OCI-M2 (cell line): Measurements from ENCODE around the gene RALGAPA2.

Source experiments
- DNase-seq: peaks from one replicate; lab custom pipeline; 2025; ENCODE audit not compliant: unreplicated experiment; lab: John Stamatoyannopoulos, UW

RALGAPA2 gene

DNA sequence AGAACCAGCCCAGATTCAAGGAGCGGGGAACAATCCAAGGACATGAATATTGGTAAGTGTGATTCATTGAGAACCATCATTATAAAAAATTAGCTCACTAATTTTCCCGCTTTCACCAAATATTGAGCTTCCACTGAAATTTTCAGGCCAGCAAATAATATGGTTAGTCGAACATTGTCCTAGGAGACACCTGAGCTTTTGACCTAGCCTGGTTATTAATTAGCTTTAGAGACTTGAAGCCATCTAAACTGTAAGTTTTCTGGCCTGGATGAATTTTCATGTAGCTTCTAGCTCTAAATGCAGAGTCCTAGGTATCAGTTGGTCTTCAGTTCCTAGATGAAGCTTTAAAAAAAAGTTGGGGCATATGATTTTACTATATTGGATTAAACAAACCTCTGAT lies 17.1 kb upstream of the RALGAPA2 start:
- no peak for DNase-seq

DNA sequence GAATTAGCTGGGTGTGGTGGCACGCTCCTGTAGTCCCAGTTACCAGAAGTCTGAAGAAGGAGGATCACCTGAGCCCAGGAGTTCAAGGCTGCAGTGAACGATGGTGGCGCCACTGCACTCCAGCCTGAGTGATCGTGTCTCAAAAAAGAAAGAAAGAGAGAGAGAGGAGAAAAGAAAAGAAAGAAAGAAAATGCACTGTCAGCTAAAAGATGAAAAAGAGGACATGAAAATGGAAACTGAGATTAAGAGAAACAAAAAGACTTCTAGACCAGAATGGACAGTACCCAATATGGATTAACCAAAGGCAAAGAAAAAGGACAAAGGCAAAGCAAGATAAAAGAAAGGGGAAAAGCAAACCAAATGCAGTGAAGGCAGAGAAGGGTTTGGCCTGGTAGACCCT lies 9.0 kb upstream of the RALGAPA2 start:
- no peak for DNase-seq

DNA sequence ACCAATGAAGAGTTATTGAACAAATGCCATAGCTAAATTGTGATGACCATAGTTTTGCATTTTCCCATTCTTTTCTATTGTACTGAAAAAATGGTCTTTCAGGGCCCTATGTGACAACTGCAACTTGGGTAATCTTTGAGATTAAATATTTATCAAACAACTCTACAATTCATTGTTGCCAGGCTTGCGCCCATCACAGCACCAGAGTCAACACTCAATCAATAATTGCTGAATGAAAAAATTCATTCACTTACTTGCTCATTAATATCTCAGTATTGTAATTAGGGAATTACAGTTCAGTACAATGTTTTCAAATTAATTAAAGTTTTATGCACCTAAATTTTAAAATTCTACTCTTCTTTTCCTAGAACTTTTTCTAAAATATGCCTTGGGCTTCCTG lies 7.7 kb upstream of the RALGAPA2 start:
- no peak for DNase-seq

DNA sequence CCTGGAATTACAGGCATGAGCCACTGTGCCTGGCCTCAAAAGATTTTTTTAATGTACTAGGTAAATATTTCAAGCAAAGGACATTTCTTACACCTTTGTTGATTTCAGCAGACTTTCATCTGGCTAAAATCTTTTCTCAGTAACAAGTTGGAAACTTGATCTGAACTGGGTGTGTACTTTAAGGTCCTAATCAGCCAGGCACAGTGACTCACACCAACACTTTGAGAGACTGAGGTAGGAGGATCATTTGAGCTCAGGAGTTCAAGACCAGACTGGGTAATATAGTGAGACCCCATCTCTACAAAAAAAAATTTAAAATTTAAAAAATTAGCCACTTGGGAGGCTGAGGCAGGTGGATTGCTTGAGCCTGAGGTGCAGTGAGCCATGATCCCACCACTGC lies 7.0 kb upstream of the RALGAPA2 start:
- no peak for DNase-seq

DNA sequence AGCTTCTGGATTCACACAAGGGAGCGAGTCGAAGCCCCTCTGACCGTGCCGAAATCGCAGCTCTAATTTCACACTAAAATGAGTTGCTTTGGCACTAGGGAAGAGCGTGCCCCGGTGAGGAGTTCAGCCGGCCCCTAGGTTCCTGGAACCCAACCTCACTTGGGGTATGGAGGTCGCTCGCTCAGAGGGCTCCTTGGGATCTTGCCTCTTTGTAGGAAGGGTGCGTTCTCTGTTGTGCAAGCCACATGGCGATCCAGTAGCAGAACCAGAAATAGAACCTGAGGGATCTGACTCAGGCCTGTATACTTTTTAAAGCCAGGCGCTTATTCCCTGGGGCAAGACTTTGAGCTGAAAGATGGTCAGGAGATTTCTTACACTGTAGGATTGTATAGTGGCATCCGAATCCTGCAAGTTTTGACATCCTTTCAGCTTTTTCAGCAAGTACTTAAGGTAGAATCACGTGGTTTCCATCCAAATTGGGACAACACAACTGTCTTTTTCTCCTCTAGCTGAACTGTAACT lies 861 bp upstream of the RALGAPA2 start:
- no peak for DNase-seq

DNA sequence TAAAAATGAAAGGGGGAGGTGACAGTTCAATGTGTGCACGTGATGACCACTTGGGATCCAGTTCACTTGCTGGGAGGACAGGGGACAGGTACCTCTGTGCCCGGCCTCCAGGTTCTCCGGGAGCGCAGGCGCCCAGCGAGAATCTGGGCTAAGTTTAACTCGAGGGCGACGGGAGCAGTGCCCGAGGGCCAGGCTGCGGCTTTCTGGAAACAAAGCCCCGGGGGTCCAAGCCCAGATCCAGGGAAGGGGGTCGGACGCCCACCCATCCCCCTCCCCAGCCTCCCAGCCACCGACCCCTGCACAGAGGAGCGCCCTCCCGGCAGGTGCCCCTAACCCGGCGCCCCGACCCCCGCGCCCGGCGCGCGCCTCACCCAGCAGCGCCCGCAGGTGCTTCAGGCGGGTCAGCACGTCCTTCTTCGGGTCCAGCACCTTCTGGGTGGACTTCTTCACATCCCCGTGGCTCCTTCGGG lies 405 bp downstream of the RALGAPA2 start:
- no peak for DNase-seq

DNA sequence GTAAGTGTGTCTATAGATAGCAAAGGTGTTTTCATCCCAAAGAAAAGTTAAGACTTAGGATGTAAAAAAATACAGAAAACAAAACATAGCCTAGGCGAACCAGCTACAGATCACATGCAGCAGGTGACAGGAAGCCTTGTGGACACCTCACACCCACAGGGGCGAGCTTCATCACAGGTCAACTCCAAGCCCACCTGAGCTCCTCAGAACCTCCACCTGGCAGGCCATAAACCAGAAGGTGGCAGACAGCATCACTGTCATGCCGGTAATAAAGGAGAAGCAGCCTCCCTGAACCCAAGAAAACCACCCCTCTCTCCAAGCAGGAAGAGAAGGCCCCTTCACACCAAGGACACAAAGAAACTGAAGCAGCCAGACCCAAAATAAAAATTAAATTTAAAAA lies 1.0 kb downstream of the RALGAPA2 start:
- DNase-seq: no peak

DNA sequence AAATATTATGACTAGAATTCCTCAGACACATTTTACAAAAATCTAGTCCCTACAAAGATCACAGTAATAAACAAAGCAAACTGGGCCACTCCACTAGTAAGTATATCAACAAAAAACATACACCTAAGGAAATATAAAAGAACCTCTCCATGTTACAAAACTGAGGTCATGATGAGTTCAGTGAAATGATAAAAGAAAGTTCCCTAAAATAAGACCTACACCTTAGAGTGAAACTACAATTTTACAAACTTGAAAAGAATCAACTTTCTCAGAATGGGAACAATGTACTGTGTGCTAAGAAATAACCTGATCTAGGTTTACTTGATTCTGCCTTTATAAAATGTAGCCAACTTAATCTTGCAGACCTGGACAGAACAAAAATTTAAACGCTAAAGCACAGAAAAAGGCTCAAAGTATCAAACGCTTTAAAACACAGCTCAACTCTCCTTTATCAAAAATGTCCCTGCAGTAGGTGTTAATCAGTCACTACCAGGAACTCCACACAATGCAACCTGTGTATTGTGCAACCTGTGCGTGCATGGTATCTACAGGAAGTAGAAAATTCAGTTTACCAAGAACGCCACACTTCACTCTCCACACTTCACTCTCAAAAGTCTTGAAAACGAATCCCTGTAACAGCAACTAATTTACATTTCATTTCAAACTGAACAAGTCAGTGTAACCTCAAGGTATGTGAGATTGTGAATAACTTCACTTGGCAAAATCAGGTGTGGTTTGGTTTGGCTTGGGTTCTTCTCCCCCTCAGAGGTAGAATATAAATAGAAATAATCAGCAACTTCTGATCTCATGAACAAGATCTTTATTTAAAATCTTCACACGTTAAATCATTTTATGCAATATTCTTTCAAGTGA lies 1.8 kb downstream of the RALGAPA2 start:
- no peak for DNase-seq

DNA sequence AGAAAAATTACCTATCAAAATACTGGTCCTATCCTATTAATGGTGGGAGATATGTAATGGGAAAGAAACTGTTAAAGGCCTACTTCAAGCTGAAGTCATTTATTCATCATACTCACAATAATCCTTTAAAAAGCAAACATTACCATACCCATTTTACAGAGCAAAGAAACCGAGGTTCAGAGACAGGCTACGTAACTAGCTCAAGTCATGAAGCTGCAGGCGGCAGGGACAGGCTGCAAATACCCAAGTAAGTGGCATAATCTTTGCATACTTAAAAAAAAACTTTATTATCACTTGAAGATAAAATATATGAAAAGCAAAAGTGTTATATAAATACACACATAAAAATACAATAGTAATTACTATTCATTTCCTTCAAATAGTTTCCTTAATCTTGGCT lies 2.6 kb downstream of the RALGAPA2 start:
- DNase-seq: no peak

DNA sequence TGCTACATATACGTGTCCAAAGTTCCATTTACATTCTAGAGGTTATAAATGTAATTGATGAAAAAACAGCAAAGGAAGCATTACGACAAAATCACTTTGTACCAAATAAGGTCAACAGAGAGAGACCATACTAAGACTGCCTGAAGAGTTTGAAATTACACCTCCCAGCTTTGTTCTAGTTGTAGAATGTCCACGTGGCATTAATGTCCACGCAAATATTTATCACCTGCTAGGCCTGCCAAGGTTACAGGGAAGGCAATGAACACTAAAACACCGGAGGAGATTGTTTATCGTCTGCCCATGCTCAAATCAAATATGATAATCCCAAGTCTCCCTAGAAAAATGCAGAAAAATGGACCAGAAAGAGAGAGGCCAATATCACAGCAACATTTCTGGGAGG lies 6.2 kb downstream of the RALGAPA2 start:
- DNase-seq: no peak

DNA sequence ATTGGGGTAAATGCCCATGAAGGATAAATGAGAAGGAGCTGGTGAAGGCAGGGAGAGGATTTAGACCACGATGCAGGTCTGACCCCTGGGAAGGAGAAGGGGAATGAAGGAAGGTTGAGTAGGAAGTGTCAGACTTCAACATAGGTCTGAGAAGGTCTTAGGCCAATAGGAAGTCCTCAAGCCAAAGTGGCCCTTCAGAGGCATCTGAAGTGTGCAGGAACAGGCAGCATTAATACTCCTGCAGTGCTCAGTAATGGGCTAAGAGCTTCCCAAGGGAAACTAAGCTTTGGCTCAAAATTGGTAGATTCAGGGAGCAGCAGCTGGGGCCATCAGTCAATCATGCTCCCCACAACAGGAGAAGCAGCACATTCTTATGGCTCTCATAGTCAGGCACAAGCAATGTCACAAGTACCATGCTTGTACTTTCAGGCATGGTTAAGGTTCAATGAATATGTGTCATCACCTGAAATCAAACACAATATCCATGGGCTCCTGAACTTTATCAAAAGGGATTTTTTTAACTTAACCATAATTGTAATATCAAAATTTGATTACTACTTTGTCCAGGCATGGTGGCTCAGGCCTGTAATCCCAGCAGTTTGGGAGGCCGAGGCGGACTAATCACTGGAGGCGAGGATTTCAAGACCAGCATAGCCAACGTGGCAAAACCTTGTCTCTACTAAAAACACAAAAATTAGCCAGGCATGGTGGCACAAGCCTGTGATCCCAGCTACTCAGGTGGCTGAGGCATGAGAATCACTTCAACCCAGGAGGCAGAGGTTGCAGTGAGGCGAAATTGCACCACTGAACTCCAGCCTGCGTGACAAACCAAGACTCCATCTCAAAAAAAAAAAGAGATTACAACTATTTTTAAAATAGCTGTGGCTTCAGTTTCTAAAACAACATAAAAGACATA lies 9.9 kb downstream of the RALGAPA2 start:
- DNase-seq: no peak

DNA sequence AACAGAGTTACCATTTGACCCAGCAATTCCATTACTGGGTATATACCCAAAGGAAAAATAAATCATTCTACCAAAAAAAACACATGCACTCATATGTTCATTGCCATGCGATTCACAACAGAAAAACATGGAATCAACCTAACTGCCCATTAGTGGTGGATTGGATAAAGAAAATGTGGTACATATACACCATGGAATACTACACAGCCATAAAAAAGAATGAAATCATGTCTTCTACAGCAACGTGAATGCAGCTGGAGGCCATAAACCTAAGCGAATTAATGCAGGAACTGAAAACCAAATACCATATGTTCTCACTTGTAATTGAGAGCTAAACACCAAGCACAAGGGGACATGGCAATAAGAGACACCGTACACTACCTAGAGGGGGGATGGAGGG lies 12.5 kb downstream of the RALGAPA2 start:
- DNase-seq: no peak

DNA sequence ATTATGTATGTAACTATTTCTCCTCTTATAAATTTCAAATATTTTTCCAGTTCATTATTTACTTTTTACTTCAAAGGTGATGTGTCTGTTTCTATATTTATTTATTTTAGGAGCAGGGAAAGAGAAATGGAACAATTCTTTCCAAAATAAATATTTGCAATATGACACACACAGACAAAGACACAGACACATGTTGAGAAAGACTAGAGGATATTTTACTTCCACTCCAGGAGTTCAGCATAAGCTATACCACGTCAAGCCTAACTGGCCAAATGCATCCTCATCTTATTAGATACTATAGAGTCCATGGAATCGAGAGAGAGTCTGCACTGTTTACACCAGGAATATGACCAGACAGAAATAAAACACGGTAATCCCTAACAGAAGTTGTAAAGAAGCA lies 13.3 kb downstream of the RALGAPA2 start:
- no peak for DNase-seq

DNA sequence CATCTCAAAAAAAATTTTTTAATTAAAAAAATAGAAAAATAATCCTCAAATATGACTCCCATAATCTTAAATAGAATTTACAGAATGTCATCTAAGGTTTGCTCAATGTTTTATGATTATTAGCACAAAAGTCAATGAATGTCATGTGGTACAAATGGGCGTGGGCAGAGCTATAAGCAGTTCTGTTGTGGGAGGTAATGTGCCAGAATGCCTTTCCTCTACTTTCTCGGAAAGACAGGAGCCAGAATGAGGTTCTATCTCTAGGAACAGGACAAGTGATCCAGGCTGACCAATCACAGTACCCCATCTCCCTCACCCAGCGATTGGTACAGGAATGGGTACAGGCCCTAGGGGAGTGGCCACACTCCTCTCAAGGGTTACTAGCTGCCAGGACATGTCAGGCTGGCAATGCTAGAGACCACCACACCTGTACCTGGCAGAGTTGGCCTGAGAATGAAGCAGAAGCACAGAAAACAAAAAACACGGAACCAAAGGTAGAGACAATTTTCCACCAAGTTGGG lies 15.1 kb downstream of the RALGAPA2 start:
- DNase-seq: no peak

DNA sequence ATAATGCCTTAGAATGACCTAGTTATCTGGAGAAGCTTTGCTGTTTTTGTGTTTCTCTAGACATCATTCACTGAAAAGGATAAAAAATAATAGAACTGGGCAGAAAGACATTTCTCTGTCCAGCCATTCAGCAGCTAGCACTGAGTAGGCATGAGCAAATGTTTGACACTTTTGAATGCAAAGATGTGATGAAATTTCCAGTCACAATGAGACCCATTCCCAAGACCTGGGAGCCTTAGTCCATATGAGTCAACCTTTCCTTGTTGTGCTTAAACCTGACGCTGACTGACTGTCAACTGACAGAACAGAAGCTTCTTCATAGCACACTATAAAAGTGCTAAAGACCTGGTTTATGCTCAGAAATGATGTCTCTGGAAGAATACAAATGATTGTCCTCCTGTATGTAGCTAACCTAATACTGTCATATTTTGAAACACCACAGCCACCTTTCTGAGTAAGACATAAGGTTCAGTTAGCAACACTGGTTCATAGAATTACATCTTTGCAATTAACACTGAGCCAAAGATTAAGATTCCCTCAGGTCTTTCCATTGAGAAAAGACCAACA lies 17.1 kb downstream of the RALGAPA2 start:
- DNase-seq: no peak

DNA sequence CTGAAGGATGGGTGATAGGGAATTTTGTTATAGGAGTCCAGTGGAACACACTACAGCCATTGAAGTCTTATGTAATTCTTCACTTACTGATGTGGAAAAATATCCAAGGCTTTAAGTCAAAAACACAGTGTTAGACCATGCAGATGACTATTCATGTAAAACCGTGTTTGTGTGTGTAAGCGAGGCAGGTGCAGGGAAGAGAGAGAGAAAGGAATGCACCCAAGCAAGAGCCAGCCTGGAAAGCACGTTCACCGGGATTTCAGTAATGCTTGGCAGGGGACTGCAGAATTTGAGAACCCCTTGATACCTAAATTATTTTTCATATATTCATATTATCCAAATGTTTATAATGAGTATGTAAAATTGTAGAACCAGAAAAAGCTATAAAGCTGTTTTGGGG lies 17.9 kb downstream of the RALGAPA2 start:
- no peak for DNase-seq

DNA sequence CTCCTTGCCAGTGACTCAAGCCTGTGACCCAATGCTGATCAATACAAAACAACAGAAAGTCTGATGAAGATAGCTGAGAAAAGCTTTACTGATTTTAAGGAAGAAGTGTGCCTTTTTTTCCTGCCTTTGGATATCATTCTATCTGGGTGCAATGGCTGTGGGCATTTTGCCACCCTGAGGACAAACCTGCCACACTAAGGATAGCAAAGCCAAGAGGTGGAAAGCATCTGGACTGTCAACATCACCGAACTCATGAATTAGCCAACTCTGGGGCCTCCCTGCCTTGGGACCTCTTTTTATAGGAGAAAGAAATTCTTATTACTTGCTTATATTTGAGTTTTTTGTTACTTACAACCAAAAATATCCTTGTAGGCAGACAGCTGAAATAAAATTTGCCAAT lies 19.9 kb downstream of the RALGAPA2 start:
- DNase-seq: no peak

DNA sequence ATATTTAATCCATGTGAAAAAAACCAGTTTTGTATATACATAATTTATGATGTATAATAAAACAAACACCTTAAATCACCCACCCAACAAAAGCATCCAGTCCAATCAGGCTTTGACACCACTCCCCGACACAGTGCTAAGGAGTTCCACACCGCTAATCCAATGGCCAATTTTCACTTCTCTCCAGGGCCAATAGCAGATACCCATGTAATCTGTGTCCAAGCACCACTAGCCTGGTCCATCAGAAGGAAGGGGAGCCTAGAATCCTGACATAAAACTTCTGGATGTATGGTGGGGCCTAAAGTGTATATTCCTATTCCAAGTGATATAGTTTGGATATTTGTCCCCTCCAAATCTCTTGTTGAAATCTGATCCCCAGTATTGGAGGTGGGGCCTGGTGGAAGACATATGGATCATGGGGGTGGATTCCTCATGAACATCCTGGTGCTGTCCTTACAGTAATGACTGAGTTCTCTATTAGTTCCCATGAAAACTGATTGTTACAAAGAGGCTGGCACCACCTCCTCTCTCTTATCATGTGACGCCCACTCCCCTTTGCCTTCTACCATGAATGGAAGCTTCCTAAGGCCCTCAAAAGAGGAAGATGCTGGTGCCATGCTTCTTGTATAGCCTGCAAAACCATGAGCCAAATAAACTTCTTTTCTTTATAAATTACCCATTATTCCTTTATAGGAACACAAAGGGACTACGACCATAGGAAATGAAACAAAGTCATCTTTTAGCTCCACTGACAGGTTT lies 20.8 kb downstream of the RALGAPA2 start:
- DNase-seq: no peak

DNA sequence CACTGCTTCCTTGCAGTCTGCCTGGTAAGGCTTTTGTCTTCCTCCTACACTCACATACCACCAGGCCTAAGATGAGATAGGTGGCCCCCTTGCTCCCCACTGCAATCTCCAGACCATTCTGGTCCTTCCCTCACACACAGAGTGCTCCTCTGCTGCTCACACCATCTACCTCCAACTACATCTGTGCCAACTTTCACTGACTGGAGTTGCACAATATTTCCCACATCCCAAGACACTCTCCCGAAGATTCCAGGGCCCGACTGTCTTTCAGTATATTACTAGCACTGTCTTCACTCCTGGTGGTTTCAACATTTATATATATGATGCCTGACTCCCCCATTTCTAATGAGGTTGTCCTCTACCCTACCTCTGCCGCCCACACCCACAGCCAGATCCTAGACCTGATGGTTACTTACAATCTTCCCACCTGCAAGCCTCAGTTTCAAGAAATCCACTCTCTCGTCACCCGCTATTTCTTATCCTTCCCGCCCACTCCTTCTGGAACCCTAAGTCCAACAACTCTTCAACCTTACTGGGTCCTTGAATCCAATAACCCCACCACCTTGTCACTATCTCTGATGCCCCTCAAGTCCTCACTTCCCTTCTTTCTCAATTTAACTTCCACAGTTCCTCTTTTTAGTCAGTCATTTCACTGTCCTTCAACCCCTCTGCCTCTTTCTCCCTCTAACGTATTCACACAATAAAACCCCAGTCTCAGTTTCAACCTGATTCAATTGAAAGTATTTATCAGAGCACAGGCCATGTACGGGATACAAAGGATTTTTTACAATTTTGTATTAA lies 21.6 kb downstream of the RALGAPA2 start:
- DNase-seq: no peak

DNA sequence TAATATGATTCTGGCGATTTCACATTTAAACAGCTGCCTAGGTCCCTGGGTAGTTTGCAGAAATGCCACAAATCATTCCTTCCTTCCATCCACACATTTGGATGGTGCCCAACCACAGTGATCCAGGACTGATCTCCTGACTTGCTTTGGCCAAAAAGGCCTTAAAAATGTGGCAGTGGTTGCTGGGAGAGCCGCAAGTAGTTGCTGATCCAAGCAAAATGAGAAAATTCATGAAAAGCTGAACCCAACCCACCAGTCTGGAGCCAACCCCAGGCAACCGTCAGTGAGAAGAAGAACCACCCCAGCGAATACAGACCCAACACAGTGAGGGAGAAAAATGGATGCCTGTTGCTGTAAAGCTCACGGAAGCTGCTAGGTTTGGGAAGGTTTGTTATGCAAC lies 25.1 kb downstream of the RALGAPA2 start:
- no peak for DNase-seq
